Left lobe of liver (tissue), 2 donors: ENCODE measurements around the gene EFNA5. TPM values are rescaled to one million over a fixed set of nuclear protein-coding genes. Genes with fewer than 3 reads are reported as not detected.
A peak's percentile ranks its signal among the peaks of the same experiment; 100 is the strongest.

Source experiments
- ATAC-seq: fragments of 200-7000 bp; cut with Tn5 transposase; one replicate; pipeline ENCODE4 v1.9.1; 2020; ENCODE audit warnings: mild to moderate bottlenecking, moderate library complexity
- DNase-seq: peaks from one replicate; pipeline ENCODE4 v3.0.0-alpha.2; 2020; ENCODE audit warnings: low spot score
- total RNA-seq: library from RNA; stranded (reverse); gene quantifications from one replicate; pipeline ENCODE4 v1.2.1, GENCODE V29; 2021
- donor health status: DM: no; HTN: no; CAD: no; lungs with moderate emphysema.
- donor health status: DM: no; HTN: yes; CAD: no.

EFNA5 gene
- total RNA-seq, 1 donor from 2014 or later, result 0.60 TPM

- ATAC-seq, result no peak
- DNase-seq, result no peak
Observed at GRCh38 chr5:107576736-107577393, 93.9 kb downstream of the EFNA5 start.

- DNase-seq (no peak), ATAC-seq (no peak)
Observed at GRCh38 chr5:107576155-107576554, 94.6 kb downstream of the EFNA5 start.

GRCh38 chr5:107574287-107574686 lies 96.5 kb downstream of the EFNA5 start:
- DNase-seq (no peak), ATAC-seq (no peak)

GRCh38 chr5:107572715-107573368 lies 97.9 kb downstream of the EFNA5 start:
- DNase-seq (no peak), ATAC-seq (no peak)

GRCh38 chr5:107571621-107572536 lies 98.9 kb downstream of the EFNA5 start:
- peak; percentile 95 for DNase-seq
- peak; percentile 98 for ATAC-seq

GRCh38 chr5:107570805-107571531 lies 99.8 kb downstream of the EFNA5 start:
- ATAC-seq (peak; percentile 39), DNase-seq (no peak)

GRCh38 chr5:107570181-107570580 lies 100.6 kb downstream of the EFNA5 start:
- ATAC-seq (no peak), DNase-seq (no peak)

- no peak for DNase-seq
- no peak for ATAC-seq
Observed at GRCh38 chr5:107567901-107568671, 102.7 kb downstream of the EFNA5 start.

GRCh38 chr5:107566986-107567385 lies 103.8 kb downstream of the EFNA5 start:
- ATAC-seq, result no peak
- no peak for DNase-seq

- DNase-seq, result no peak
- ATAC-seq, result no peak
Observed at GRCh38 chr5:107565791-107566767, 104.7 kb downstream of the EFNA5 start.

GRCh38 chr5:107564931-107565372 lies 105.8 kb downstream of the EFNA5 start:
- ATAC-seq (no peak), DNase-seq (no peak)

- ATAC-seq (no peak), DNase-seq (no peak)
Observed at GRCh38 chr5:107563959-107564544, 106.7 kb downstream of the EFNA5 start.

- DNase-seq, result no peak
Observed at GRCh38 chr5:107560377-107560776, 110.4 kb downstream of the EFNA5 start.

GRCh38 chr5:107558823-107559375 lies 111.8 kb downstream of the EFNA5 start:
- no peak for DNase-seq
- ATAC-seq, result no peak

More at GRCh38 chr5:107560377-107560776, 110.4 kb downstream of the EFNA5 start:
- no peak for ATAC-seq

- ATAC-seq, result peak; percentile 41
- DNase-seq, result no peak
Observed at GRCh38 chr5:107557051-107557658, 113.6 kb downstream of the EFNA5 start.

- DNase-seq (no peak), ATAC-seq (no peak)
Observed at GRCh38 chr5:107556575-107556974, 114.2 kb downstream of the EFNA5 start.

GRCh38 chr5:107555425-107556090 lies 115.2 kb downstream of the EFNA5 start:
- ATAC-seq, result no peak
- no peak for DNase-seq
